Parathyroid adenoma (tissue), 2 donors: Measurements from ENCODE around the gene C16orf74.

Experiments
- H2AFZ ChIP-seq: fragments of 300-600 bp; sonication (generic); one replicate; pipeline ENCODE4 v1.7.0; 2017; ENCODE audit warnings: antibody characterized with exemption, mild to moderate bottlenecking
- H3K27ac ChIP-seq: fragments of 300-600 bp; sonication (generic); one replicate; pipeline ENCODE4 v1.7.0; 2017
- H3K27me3 ChIP-seq: fragments of 300-600 bp; sonication (generic); one replicate; pipeline ENCODE4 v1.7.0; 2017; ENCODE audit warnings: low read length; ENCODE audit not compliant: control insufficient read depth, insufficient read depth
- H3K36me3 ChIP-seq: fragments of 300-600 bp; sonication (generic); one replicate; pipeline ENCODE4 v1.7.0; 2017; ENCODE audit warnings: low read length; ENCODE audit not compliant: control insufficient read depth, insufficient read depth
- H3K4me1 ChIP-seq: fragments of 300-600 bp; sonication (generic); one replicate; pipeline ENCODE4 v1.7.0; 2017; ENCODE audit warnings: control low read depth
- H3K4me2 ChIP-seq: fragments of 300-600 bp; sonication (generic); one replicate; pipeline ENCODE4 v1.7.0; 2017; ENCODE audit warnings: low read length
- H3K4me3 ChIP-seq: fragments of 300-600 bp; sonication (generic); one replicate; pipeline ENCODE4 v1.7.0; 2017; ENCODE audit warnings: low read depth, low read length
- H3K79me2 ChIP-seq: fragments of 300-600 bp; sonication (generic); one replicate; pipeline ENCODE4 v1.7.0; 2017; ENCODE audit warnings: control low read depth
- H3K9ac ChIP-seq: fragments of 300-600 bp; sonication (generic); one replicate; pipeline ENCODE4 v1.7.0; 2017; ENCODE audit warnings: mild to moderate bottlenecking
- H3K9me3 ChIP-seq: fragments of 300-600 bp; sonication (generic); one replicate; pipeline ENCODE4 v1.7.0; 2017; ENCODE audit warnings: low read length; ENCODE audit not compliant: control insufficient read depth
- CTCF ChIP-seq: fragments of 300-600 bp; sonication (generic); IDR thresholded peaks from one replicate; pipeline ENCODE4 v1.7.0; 2017; ENCODE audit warnings: antibody characterized with exemption, mild to moderate bottlenecking
- donor health status: primary hyperparathyroidism.

C16orf74 gene

GRCh38 chr16:85755929-85756768, 5.3 kb upstream of the C16orf74 start:
- no peak overlapping the region for H3K9ac ChIP-seq
- no peak for TF ChIP-seq CTCF
- no peaks in the 10 kb centered on the region for H3K79me2 ChIP-seq
- no peak overlapping the region for H3K4me3 ChIP-seq
- no peaks in the 10 kb centered on the region for H3K9me3 ChIP-seq
- H3K36me3 ChIP-seq, result no peaks in the 10 kb centered on the region
- H3K27me3 ChIP-seq, result no peaks in the 10 kb centered on the region
- H3K27ac ChIP-seq, result no peak overlapping the region
- H3K4me2 ChIP-seq, result no peak overlapping the region
- H2AFZ ChIP-seq, result no peak overlapping the region
- no peaks in the 10 kb centered on the region for H3K4me1 ChIP-seq

DNA sequence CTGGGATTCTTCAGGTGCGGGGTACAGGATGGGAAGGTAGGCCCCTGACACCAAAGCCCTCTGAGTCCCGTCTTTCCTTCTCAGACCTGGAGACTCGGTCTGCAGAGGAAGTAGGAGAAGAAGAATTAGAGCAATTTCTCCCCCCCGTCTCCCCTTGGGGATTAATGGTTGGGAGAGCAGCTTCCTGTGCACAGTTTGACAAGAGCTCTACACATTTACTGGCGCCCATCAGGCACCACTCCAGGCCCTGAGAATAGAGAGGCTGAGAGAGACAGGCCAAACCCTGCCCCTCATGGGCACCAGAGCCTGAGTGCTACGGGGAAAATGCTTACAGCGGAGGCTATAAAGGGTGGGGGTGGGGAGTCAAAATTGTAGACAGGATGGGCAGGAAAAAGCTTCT, 3.5 kb upstream of the C16orf74 start:
- Histone ChIP-seq H3K36me3 (no peaks in the 10 kb centered on the region), H3K9ac (no peak overlapping the region), H2AFZ (no peak overlapping the region), H3K27me3 (no peaks in the 10 kb centered on the region), H3K4me2 (no peak overlapping the region), H3K4me1 (no peaks in the 10 kb centered on the region), H3K27ac (no peak overlapping the region), H3K9me3 (no peaks in the 10 kb centered on the region), H3K4me3 (no peak overlapping the region), H3K79me2 (no peaks in the 10 kb centered on the region)
- no peak for TF ChIP-seq CTCF

- H3K27ac ChIP-seq, result no peak overlapping the region
- H3K4me2 ChIP-seq, result no peak overlapping the region
- TF ChIP-seq CTCF, result no peak
- no peak overlapping the region for H3K4me3 ChIP-seq
- no peaks in the 10 kb centered on the region for H3K4me1 ChIP-seq
- H2AFZ ChIP-seq, result no peak overlapping the region
- no peaks in the 10 kb centered on the region for H3K79me2 ChIP-seq
- H3K9ac ChIP-seq, result no peak overlapping the region
- H3K36me3 ChIP-seq, result no peaks in the 10 kb centered on the region
- no peaks in the 10 kb centered on the region for H3K9me3 ChIP-seq
- H3K27me3 ChIP-seq, result no peaks in the 10 kb centered on the region
Measured at GRCh38 chr16:85753976-85754375, 3.1 kb upstream of the C16orf74 start.

GRCh38 chr16:85753559-85753958, 2.7 kb upstream of the C16orf74 start:
- H3K9me3 ChIP-seq, result no peaks in the 10 kb centered on the region
- H3K9ac ChIP-seq, result no peak overlapping the region
- H3K4me1 ChIP-seq, result no peaks in the 10 kb centered on the region
- no peak for TF ChIP-seq CTCF
- no peaks in the 10 kb centered on the region for H3K27me3 ChIP-seq
- H3K27ac ChIP-seq, result no peak overlapping the region
- no peaks in the 10 kb centered on the region for H3K36me3 ChIP-seq
- no peak overlapping the region for H2AFZ ChIP-seq
- no peaks in the 10 kb centered on the region for H3K79me2 ChIP-seq
- H3K4me3 ChIP-seq, result no peak overlapping the region
- no peak overlapping the region for H3K4me2 ChIP-seq
